K562 (cell line): Measurements from ENCODE around the gene PTPN11. TPM values are rescaled to one million over a fixed set of nuclear protein-coding genes. Genes with fewer than 3 reads are reported as not detected.

Source experiments
- JUND ChIP-seq, 2 experiments: IDR thresholded peaks; 2 replicates in 1 of 2; 3 replicates in 1 of 2; pipeline ENCODE4 v1.6.1; 2011; ENCODE audit warnings: borderline replicate concordance in 2 of 2, low read depth in 2 of 2, low read length in 2 of 2, improper control_type of control experiment in 1 of 2, missing biosample characterization in 1 of 2, missing genetic modification characterization in 1 of 2, missing genetic modification reagents in 1 of 2
- POLR3A ChIP-seq: IDR thresholded peaks from 2 replicates; pipeline ENCODE4 v1.6.1; 2011; ENCODE audit warnings: borderline replicate concordance, mild to moderate bottlenecking, moderate library complexity; ENCODE audit not compliant: insufficient read length, insufficient read depth; ENCODE audit errors: extremely low read depth
- PRDM10 ChIP-seq: fragments of 450-650 bp; IDR thresholded peaks from 2 replicates; pipeline ENCODE4 v1.6.1; 2018; ENCODE audit not compliant: partially characterized antibody
- RBM14 ChIP-seq: fragments of 200-400 bp; formaldehyde crosslinking; IDR thresholded peaks from 2 replicates; pipeline ENCODE4 v1.6.1; 2018; ENCODE audit warnings: low read depth, mild to moderate bottlenecking, low read length, moderate library complexity, borderline replicate concordance; ENCODE audit not compliant: insufficient read depth
- ZNF592 ChIP-seq: fragments of 450-650 bp; IDR thresholded peaks from 2 replicates; pipeline ENCODE4 v1.6.1; 2017; ENCODE audit warnings: antibody characterized with exemption, mild to moderate bottlenecking
- polyA plus RNA-seq, 8 experiments: library from polyadenylated mRNA; depleted of rRNA in 4 of 8; stranded (reverse) in 5 of 8; unstranded in 3 of 8; fragments of >200 nt; fragmentation: Nextera tagmentation in 2 of 8; fragmentation: Illumina TruSeq in 1 of 8; extraction: Ambion mirVana in 2 of 8; extraction: Trizol in 1 of 8; gene quantifications; 2 replicates each; pipeline versions ENCODE4 v1.2.1 to v1.2.3, GENCODE V29; 2011 to 2014; ENCODE audit warnings: inconsistent platforms in 1 of 8, missing spikeins in 1 of 8
- total RNA-seq, 7 experiments: library from RNA; depleted of rRNA in 6 of 7; stranded (reverse); fragments of >200 nt in 6 of 7; fragmentation: Illumina TruSeq in 2 of 7; extraction: Trizol in 2 of 7; gene quantifications; 2 replicates each; pipeline versions ENCODE4 v1.2.1 to v1.2.3, GENCODE V29; 2011 to 2021; ENCODE audit warnings: low replicate concordance in 1 of 7
- TF ChIP-seq, protein P1 (sequence below): sonication (generic); formaldehyde crosslinking; IDR thresholded peaks from 2 replicates; pipeline ENCODE4 v1.5.0; 2020; ENCODE audit warnings: missing genetic modification reagents
- TF ChIP-seq, protein P2 (sequence below): fragments of 450-650 bp; formaldehyde crosslinking; conservative IDR thresholded peaks from 2 replicates; pipeline ENCODE4 v1.4.0; 2022; ENCODE audit warnings: mild to moderate bottlenecking, missing genetic modification characterization
- TF ChIP-seq, protein P3 (sequence below), 2 experiments: IDR thresholded peaks in 1 of 2; conservative IDR thresholded peaks in 1 of 2; 2 replicates each; pipeline ENCODE4 v1.6.1; 2016; ENCODE audit warnings: low read depth in 2 of 2, mild to moderate bottlenecking in 1 of 2, missing compliant biosample characterization in 1 of 2, missing genetic modification characterization in 1 of 2, moderate library complexity in 1 of 2

Gene PTPN11
- total and polyA plus RNA-seq, 9 of the 15 experiments (the other 6 are each of a cell fraction or from before 2014, with no cell fraction given) = 22.5 to 126 (median 79.7) TPM

GRCh38 chr12:112546339-112546738, 127.6 kb downstream of the PTPN11 start (continued):
- TF ChIP-seq ZNF592 (no peak), RBM14 (no peak), PRDM10 (no peak), JUND (IDR thresholded peaks at IDR 0.05; ENCODE audit: borderline replicate concordance, low read depth, low read length) (no peak), JUND (tag; IDR thresholded peaks at IDR 0.05; ENCODE audit: borderline replicate concordance, low read depth, low read length) (no peak), POLR3A (no peak)
- TF ChIP-seq, protein P1, sequence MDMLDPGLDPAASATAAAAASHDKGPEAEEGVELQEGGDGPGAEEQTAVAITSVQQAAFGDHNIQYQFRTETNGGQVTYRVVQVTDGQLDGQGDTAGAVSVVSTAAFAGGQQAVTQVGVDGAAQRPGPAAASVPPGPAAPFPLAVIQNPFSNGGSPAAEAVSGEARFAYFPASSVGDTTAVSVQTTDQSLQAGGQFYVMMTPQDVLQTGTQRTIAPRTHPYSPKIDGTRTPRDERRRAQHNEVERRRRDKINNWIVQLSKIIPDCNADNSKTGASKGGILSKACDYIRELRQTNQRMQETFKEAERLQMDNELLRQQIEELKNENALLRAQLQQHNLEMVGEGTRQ (CRISPR knock-in tag) = no peak
- TF ChIP-seq, protein P2, sequence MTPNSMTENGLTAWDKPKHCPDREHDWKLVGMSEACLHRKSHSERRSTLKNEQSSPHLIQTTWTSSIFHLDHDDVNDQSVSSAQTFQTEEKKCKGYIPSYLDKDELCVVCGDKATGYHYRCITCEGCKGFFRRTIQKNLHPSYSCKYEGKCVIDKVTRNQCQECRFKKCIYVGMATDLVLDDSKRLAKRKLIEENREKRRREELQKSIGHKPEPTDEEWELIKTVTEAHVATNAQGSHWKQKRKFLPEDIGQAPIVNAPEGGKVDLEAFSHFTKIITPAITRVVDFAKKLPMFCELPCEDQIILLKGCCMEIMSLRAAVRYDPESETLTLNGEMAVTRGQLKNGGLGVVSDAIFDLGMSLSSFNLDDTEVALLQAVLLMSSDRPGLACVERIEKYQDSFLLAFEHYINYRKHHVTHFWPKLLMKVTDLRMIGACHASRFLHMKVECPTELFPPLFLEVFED = no peak
- TF ChIP-seq, protein P3, sequence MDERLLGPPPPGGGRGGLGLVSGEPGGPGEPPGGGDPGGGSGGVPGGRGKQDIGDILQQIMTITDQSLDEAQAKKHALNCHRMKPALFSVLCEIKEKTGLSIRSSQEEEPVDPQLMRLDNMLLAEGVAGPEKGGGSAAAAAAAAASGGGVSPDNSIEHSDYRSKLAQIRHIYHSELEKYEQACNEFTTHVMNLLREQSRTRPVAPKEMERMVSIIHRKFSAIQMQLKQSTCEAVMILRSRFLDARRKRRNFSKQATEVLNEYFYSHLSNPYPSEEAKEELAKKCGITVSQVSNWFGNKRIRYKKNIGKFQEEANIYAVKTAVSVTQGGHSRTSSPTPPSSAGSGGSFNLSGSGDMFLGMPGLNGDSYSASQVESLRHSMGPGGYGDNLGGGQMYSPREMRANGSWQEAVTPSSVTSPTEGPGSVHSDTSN (CRISPR knock-in tag; IDR thresholded peaks at IDR 0.05; ENCODE audit: low read depth) = no peak
- TF ChIP-seq, protein P3 (tag; conservative IDR thresholded peaks at IDR 0.05; ENCODE audit: low read depth) = no peak
- TF ChIP-seq, all 486 proteins: peak for 0
